Esophagus squamous epithelium (tissue), 5 donors: ENCODE results near the gene CGA. TPM values are rescaled to one million over a fixed set of nuclear protein-coding genes. Genes with fewer than 3 reads are reported as not detected.

ENCODE experiments used
- DNase-seq: peaks from one replicate; lab custom pipeline; 2025; lab: John Stamatoyannopoulos, UW
- H3K27ac ChIP-seq, 4 donors: fragments of 200-600 bp; sonication (generic); one replicate each; pipeline ENCODE4 v1.5.1; 2016 to 2019; ENCODE audit warnings: mild to moderate bottlenecking in 1 of 4
- H3K27me3 ChIP-seq, 4 donors: fragments of 200-600 bp; sonication (generic); 1 replicate in 3 of 4; 2 replicates in 1 of 4; pipeline versions ENCODE4 v1.5.1 to v1.6.0; 2017 to 2021; ENCODE audit warnings: antibody characterized with exemption in 1 of 4
- H3K36me3 ChIP-seq, 3 donors: fragments of 200-600 bp; sonication (generic); one replicate each; pipeline ENCODE4 v1.5.1; 2016 to 2019
- H3K4me1 ChIP-seq, 3 donors: fragments of 200-600 bp; sonication (generic); one replicate each; pipeline ENCODE4 v1.5.1; 2017 to 2019
- H3K4me3 ChIP-seq, 4 donors: fragments of 200-600 bp; sonication (generic); 1 replicate in 3 of 4; 2 replicates in 1 of 4; pipeline ENCODE4 v1.5.1; 2016 to 2019; ENCODE audit warnings: mild to moderate bottlenecking in 2 of 4, moderate library complexity in 1 of 4
- H3K9me3 ChIP-seq, 3 donors: fragments of 200-600 bp; sonication (generic); one replicate each; pipeline ENCODE4 v1.5.1; 2016 to 2019
- CTCF ChIP-seq, 6 experiments: fragments of 450-650 bp in 4 of 6; fragments of 200-600 bp in 2 of 6; sonication (generic) in 2 of 6; IDR thresholded peaks; one replicate each; pipeline ENCODE4 v1.5.1; 2016 to 2019; ENCODE audit warnings: antibody characterized with exemption in 6 of 6, mild to moderate bottlenecking in 4 of 6, moderate library complexity in 4 of 6
- POLR2A ChIP-seq, 4 donors: fragments of 450-650 bp; IDR thresholded peaks; one replicate each; pipeline ENCODE4 v1.6.1; 2017; ENCODE audit warnings: antibody characterized with exemption in 4 of 4, mild to moderate bottlenecking in 4 of 4, moderate library complexity in 3 of 4
- WGBS, 2 donors: methylation state at CpG; one replicate each; pipeline ENCODE4 v1.1.5; 2018; 5-methylcytosine and 5-hydroxymethylcytosine counted together
- intact Hi-C: fragments of 100-400 bp; cut with DNase I; formaldehyde crosslinking; loops from one replicate; pipeline ENCODE4 v1.15.0; 2022
- total RNA-seq, 4 donors: library from RNA; depleted of rRNA; stranded (reverse); fragments of >200 nt; gene quantifications; one replicate each; pipeline ENCODE4 v1.1.0, GENCODE V29; 2016
- donor health status: DM: yes; HTN: yes; CAD: no.

CGA gene
- total RNA-seq, 4 donors from 2014 or later, result not detected

GRCh38 chr6:87093199-87093598 is 1.7 kb downstream of the CGA start:
- intact Hi-C loops, result no loop called here
- TF ChIP-seq POLR2A (IDR thresholded peaks at IDR 0.05) (no peak), CTCF (IDR thresholded peaks at IDR 0.05) (no peak)
- peaks cover 0 to 7% (median 0%) of the 10 kb centered on the region in 4 donors for H3K27me3 ChIP-seq
- no peak overlapping the region for H3K27ac ChIP-seq
- no peak for DNase-seq
- H3K4me3 ChIP-seq, result no peak overlapping the region
- no peaks in the 10 kb centered on the region for H3K36me3 ChIP-seq
- H3K9me3 ChIP-seq, result no peaks in the 10 kb centered on the region
- H3K4me1 ChIP-seq, result no peaks in the 10 kb centered on the region

- Histone ChIP-seq H3K4me1 (no peaks in the 10 kb centered on the region), H3K4me3 (no peak overlapping the region), H3K9me3 (no peaks in the 10 kb centered on the region), H3K27me3 (peaks cover 0 to 7% (median 0%) of the 10 kb centered on the region in 4 donors), H3K36me3 (no peaks in the 10 kb centered on the region), H3K27ac (no peak overlapping the region)
- WGBS, 2 donors, result 51 to 60% methylated on average over 3 of the region's 3 CpGs
- intact Hi-C loops, result no loop called here
- no peak for DNase-seq
- TF ChIP-seq CTCF (IDR thresholded peaks at IDR 0.05) (no peak), POLR2A (IDR thresholded peaks at IDR 0.05) (no peak)
Observed at GRCh38 chr6:87092435-87092834, 2.5 kb downstream of the CGA start.

DNA sequence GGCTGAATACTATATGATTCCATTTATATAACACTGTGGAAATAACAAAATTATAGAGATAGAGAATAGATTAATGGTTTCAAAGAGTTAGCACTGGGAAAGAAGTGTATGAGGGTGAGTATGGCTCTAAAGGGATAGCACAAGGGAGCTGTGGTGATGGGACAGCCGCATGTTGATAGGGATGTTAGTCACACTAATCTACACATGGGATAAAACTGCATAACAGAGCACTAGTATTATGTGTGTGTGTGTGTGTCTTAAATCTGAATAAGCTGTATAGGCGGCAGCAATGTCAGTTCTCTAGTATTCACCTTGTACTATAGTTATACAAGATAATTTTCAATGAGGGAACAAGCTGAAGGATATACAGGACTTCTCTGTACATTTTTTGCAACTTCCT is 5.8 kb downstream of the CGA start:
- H3K27ac ChIP-seq, result no peak overlapping the region
- no peaks in the 10 kb centered on the region for H3K4me1 ChIP-seq
- no peak overlapping the region for H3K4me3 ChIP-seq
- intact Hi-C loops, result no loop called here
- no peaks in the 10 kb centered on the region for H3K27me3 ChIP-seq
- no peaks in the 10 kb centered on the region for H3K36me3 ChIP-seq
- H3K9me3 ChIP-seq, result no peaks in the 10 kb centered on the region
- 84 to 95% methylated on average over 2 of the region's 2 CpGs for WGBS, 2 donors
- DNase-seq, result no peak
- TF ChIP-seq POLR2A (IDR thresholded peaks at IDR 0.05) (no peak), CTCF (IDR thresholded peaks at IDR 0.05) (no peak)

GRCh38 chr6:87088076-87088475 is 6.8 kb downstream of the CGA start:
- intact Hi-C loops, result no loop called here
- no peak for DNase-seq
- TF ChIP-seq CTCF (IDR thresholded peaks at IDR 0.05) (no peak), POLR2A (IDR thresholded peaks at IDR 0.05) (no peak)
- H3K4me1 ChIP-seq, result no peaks in the 10 kb centered on the region
- peaks cover 0 to 1% (median 0%) of the 10 kb centered on the region in 4 donors for H3K27me3 ChIP-seq
- no peaks in the 10 kb centered on the region for H3K36me3 ChIP-seq
- no peak overlapping the region for H3K27ac ChIP-seq
- no peaks in the 10 kb centered on the region for H3K9me3 ChIP-seq
- WGBS, 2 donors, result 62 to 80% methylated on average over 4 of the region's 4 CpGs
- no peak overlapping the region for H3K4me3 ChIP-seq

DNA sequence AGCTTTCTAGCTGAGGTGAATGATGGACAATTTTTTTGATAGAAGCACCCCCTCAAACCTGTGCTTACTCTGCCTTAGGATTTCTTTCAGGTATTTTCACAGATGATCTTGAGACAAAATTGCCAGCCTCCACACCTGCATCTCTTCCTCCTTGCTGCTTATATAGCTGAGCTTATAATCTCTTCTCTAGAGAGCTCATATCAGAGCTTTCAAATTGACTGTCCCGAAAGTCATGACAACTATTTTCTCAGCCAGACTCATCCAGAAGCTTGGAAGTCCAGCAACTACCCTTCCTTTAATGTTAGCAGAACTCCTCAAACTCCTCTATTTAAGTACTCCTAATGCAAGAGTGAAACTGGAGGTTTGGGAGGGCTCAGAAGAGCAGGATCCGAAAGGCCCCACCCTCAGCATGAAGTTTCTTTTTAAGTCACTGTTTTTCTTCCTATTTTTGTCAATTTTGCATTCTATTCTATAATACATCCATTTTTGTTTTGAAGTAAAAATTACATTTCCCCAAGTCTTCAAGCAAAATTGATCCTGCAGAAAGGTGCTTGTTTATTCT is 12.7 kb downstream of the CGA start:
- 70 to 79% methylated on average over 2 of the region's 2 CpGs for WGBS, 2 donors
- intact Hi-C loops, result no loop called here
- TF ChIP-seq POLR2A (IDR thresholded peaks at IDR 0.05), result no peak
- TF ChIP-seq CTCF (IDR thresholded peaks at IDR 0.05), result no peak

More for the DNA sequence above, 12.7 kb downstream of the CGA start:
- H3K4me3 ChIP-seq, result no peak overlapping the region
- DNase-seq, result no peak
- peaks cover 0 to 2% (median 0%) of the 10 kb centered on the region in 4 donors for H3K27me3 ChIP-seq
- no peaks in the 10 kb centered on the region for H3K36me3 ChIP-seq
- H3K27ac ChIP-seq, result no peak overlapping the region
- H3K4me1 ChIP-seq, result no peaks in the 10 kb centered on the region
- no peaks in the 10 kb centered on the region for H3K9me3 ChIP-seq
